NCI-H1092 treated with DMSO at 0.1 percent for 48 hours (cell line): ENCODE results near the gene NIPAL3.
"Not testable (repeated sequence)": the region's sequence is repeated elsewhere in the genome, so short reads cannot be mapped to it uniquely, and the experiment has no call there.

Experiments used
- DNase-seq: peaks from one replicate; lab custom pipeline; 2025; lab: John Stamatoyannopoulos, UW

Gene NIPAL3

GRCh38 chr1:24490101-24490781, 74.6 kb downstream of the NIPAL3 start:
- no peak for DNase-seq

DNA sequence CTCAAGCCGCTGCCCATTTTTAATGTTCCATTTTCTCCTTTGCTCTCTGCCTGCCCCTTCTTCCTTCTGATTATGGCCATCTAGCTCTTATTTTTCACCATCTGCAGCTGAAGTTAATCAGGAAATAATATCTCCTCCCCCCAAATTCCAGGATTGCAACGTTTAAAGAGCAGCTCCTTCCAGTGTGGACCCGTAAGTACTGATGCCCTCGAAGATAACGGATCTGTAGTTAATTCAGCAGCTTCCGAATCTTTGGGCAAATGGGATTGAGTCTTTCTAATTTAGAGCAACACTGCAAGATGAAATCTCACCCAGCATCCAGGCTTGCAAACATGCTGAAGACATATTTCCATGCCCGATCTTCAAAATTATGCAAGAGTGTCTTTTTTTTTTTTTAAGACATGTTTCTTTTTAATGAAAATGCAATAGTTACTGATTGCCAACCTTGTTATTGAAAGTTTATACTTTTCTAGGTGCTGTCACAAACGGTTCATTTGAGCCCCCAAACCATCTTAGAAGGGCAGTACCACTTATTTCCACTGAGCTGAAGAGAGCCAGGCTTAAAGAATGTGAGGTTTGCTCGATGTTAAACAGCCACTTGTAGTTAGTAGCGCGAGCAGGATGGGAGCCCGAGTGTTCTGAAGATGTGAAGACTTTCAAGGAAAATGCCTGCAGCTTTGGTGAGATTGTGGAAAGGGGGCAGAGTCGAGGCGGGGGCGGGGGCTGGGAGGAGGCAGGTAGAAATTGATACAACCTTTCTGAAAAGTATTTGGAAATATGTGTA, 76.2 kb downstream of the NIPAL3 start:
- DNase-seq = no peak

- DNase-seq = not testable (repeated sequence)
Observed at GRCh38 chr1:24492935-24493334, 77.3 kb downstream of the NIPAL3 start.

GRCh38 chr1:24493785-24494184, 78.2 kb downstream of the NIPAL3 start:
- DNase-seq = no peak

- DNase-seq = no peak
Observed at GRCh38 chr1:24498589-24498988, 83.0 kb downstream of the NIPAL3 start.

DNA sequence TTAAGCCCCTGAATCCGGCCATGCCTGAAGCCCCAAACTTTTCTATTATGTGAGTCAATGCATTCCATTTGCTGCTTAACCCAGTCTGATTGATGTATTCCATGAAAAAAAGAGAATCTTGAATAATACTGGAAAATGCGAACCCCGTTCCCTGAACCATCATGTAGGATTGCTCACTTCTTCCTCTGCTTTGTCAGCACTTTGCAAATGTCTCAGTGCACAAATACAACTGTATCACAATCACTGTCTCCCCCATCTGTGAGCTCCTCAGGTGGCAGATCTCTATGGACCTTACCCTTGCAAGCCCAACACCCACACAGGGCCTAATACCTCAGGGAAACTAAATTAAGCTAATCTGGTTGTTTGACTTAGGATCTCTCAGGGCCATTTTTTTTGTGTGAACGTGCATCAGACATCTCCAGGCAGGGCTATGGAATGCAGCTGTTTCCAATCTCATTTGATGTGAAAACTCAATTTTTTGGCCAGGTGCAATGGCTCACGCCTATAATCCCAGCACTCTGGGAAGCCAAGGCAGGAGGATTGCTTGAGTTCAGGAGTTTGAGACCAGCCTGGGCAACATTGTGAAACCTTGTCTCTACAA, 84.9 kb downstream of the NIPAL3 start:
- DNase-seq = no peak

- DNase-seq = no peak
Observed at GRCh38 chr1:24501371-24502064, 85.9 kb downstream of the NIPAL3 start.

DNA sequence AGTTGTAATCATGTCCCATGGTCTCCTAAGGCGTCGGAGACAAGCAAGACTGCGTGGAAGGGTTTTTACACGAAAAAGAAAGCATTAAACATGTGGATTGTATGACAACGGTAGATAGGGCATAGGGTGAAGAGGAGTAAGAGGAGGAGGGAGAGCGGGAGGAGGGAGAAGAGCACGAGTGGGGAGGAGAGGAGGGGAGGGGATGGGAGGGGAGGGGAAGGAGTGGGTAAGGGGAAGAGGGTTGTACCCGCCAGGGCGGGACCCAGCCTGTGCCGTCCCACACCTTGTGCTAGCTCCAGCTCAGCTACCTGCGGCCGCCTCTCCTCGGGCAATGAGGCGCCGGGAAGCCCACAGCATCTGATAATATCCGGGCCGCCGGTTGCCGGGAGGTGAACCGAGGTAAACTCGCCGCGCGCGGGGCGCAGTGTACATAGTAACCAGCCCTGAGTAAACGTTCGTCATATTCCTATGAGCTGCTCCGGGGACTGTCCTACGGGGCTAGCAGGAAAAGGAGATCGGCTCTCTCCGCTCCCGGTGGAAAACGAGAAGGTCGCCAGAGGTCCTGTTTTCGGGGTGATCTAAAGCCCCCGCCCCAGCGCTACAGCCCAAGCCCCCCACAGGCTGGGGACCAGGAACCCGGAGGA, 86.6 kb downstream of the NIPAL3 start:
- DNase-seq = peak; percentile 80

DNA sequence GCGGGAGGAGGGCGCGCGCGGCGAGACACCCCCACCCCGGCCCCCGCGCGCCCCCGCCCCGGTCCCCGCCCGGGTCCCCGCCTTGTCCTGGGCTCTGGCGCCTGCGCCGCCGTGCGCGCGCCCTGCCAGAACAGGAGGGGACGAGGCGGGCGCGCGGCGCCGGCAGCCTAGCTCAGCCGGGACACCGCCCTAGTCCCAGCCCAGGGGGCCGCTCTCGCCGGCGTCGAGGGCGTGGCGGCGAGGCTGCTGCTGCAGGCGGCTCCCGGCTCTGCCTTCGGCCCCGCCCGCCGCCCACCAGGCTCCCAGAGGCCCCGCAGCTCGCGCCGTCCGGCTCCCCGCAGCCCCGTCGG, 87.1 kb downstream of the NIPAL3 start, which contains the start of gene RCAN3:
Gene RCAN3 (plus strand): TSS at position 128 of the 350 bp plus-strand sequence. CDS start 11,537 bp downstream, outside the sequence.
- DNase-seq = peak; percentile 80

DNA sequence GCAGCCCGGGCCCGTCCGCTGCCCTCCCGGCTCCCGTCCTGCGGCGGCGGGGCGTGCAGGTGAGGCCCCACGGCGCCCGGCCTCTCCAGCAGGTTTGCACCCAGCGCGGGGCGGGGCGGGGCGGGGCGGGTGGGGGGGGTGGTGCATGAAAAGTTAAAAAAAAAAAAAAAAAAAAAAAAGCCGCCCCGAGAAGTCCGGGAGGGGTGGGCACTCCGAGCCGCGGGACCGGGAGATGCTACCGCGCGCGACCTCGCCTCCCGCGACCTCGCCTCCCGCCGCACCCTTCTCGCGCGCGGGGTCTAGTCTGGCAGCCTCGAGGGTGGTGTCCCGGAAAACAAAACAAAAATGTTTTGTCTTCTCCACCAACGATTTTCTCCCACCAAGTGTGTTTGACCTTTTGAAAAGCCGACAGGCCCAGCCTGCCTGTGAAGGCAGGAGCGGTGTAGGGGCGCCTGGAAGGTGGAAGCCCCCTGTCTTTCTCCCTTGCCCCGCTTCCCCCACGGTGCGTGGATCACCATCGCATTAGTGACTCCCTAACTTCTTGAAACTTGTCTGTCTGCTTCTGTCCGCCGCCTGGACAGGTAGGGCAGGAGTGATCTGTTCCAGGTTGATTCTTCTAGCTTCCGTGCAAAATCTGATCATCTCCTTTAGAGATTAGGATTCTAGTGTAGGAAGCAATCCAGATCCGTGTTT, 87.6 kb downstream of the NIPAL3 start:
- no peak for DNase-seq

DNA sequence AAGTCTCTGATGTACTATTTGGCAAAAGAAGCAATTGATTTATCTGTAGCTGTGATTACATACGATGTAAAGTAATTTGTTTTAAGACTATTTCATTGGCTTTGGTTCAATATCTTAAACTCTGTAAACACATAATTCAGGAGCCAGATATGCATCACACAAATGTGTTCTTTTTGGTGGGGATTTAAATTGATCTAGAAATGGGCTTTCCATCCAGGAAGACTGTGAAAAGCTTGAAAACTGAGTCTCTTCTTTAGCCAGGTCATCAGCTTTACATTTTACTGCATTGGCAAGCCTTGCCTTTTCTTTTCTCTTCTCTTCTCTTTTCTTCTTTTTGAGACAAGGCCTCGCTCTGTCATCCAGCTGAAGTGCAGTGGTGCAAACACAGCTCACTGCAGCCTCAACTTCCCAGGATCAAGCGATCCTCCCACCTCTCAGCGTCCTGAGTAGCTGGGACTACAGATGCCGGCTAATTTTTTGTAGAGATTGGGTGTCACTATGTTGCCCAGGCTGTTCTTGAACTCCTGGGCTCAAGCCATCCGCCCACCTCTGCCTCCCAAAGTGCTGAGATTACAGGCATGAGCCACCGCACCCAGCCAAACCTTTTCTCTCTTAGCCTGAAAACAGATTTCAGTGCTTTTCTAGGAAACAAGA, 88.4 kb downstream of the NIPAL3 start:
- DNase-seq = no peak

GRCh38 chr1:24504560-24504959, 89.0 kb downstream of the NIPAL3 start:
- no peak for DNase-seq

GRCh38 chr1:24505816-24506215, 90.2 kb downstream of the NIPAL3 start:
- no peak for DNase-seq

- DNase-seq = no peak
Observed at GRCh38 chr1:24506691-24507381, 91.2 kb downstream of the NIPAL3 start.

GRCh38 chr1:24507405-24507804, 91.8 kb downstream of the NIPAL3 start:
- no peak for DNase-seq

- DNase-seq = no peak
Observed at GRCh38 chr1:24508911-24509310, 93.3 kb downstream of the NIPAL3 start.

GRCh38 chr1:24513706-24514105, 98.1 kb downstream of the NIPAL3 start:
- DNase-seq = no peak

GRCh38 chr1:24514946-24515345, 99.3 kb downstream of the NIPAL3 start:
- DNase-seq = no peak

- DNase-seq = not testable (repeated sequence)
Observed at GRCh38 chr1:24515671-24516209, 100.1 kb downstream of the NIPAL3 start.

- DNase-seq = no peak
Observed at GRCh38 chr1:24516506-24516905, 100.9 kb downstream of the NIPAL3 start.
